IMR-90 (cell line): ENCODE data around the gene CTTN. TPM values are rescaled to one million over a fixed set of nuclear protein-coding genes. Genes with fewer than 3 reads are reported as not detected.
A peak's percentile ranks its signal among the peaks of the same experiment; 100 is the strongest.

Experiments
- ATAC-seq: fragments of 200-7000 bp; cut with Tn5 transposase; 2 replicates; pipeline ENCODE4 v1.9.1; 2020; ENCODE audit warnings: low read depth, mild to moderate bottlenecking, moderate library complexity
- BruUV-seq: library from RNA; stranded (reverse); fragments of 400-500 nt; replicated peaks from 2 replicates; lab custom pipeline; 2021; lab: Mats Ljungman, UMichigan
- CTCF ChIA-PET: fragments of 300-600 bp; formaldehyde crosslinking; extraction: SDS; loops from one replicate; lab custom pipeline; 2021; ENCODE audit warnings: antibody characterized with exemption; lab: Yijun Ruan, JAX
- POLR2A ChIA-PET: fragments of 300-600 bp; sonication (Branson Sonifier 250); formaldehyde crosslinking; loops from one replicate; lab custom pipeline; 2022; ENCODE audit warnings: antibody characterized with exemption; ENCODE audit not compliant: unreplicated experiment; lab: Charles Lee
- DNase-seq: peaks from one replicate; pipeline ENCODE4 v3.0.0; 2013
- H2AFZ ChIP-seq: replicated peaks from 2 replicates; pipeline ENCODE3; 2013; ENCODE audit warnings: low read length, mild to moderate bottlenecking; ENCODE audit not compliant: poor library complexity
- H2AK5ac ChIP-seq: 2 replicates; pipeline ENCODE4 v1.6.1; 2013; ENCODE audit warnings: low read depth, low read length, inconsistent platforms
- H2AK9ac ChIP-seq: replicated peaks from 2 replicates; pipeline ENCODE3; 2013; ENCODE audit warnings: mild to moderate bottlenecking, low read depth, low read length, moderate library complexity; ENCODE audit not compliant: poor library complexity
- H2BK120ac ChIP-seq: 2 replicates; pipeline ENCODE4 v1.6.1; 2013; ENCODE audit warnings: low read depth, low read length, inconsistent platforms
- H2BK15ac ChIP-seq: 3 replicates; pipeline ENCODE4 v1.6.1; 2013; ENCODE audit warnings: low read depth, low read length, inconsistent platforms
- H2BK20ac ChIP-seq: 2 replicates; pipeline ENCODE4 v1.6.1; 2013; ENCODE audit warnings: low read depth, mild to moderate bottlenecking, inconsistent platforms, low read length, moderate library complexity
- H2BK5ac ChIP-seq: 2 replicates; pipeline ENCODE4 v1.6.1; 2013; ENCODE audit warnings: mild to moderate bottlenecking, low read depth, low read length, inconsistent platforms; ENCODE audit not compliant: poor library complexity, severe bottlenecking
- H3K14ac ChIP-seq: replicated peaks from 2 replicates; pipeline ENCODE4 v1.6.1; 2013; ENCODE audit warnings: low read depth, low read length, inconsistent platforms
- H3K18ac ChIP-seq: 2 replicates; pipeline ENCODE4 v1.6.1; 2013; ENCODE audit warnings: low read depth, low read length, control low read depth
- H3K23ac ChIP-seq: 2 replicates; pipeline ENCODE4 v1.6.1; 2013; ENCODE audit warnings: low read depth, low read length, inconsistent platforms
- H3K27ac ChIP-seq: 2 replicates; pipeline ENCODE4 v1.5.1; 2013; ENCODE audit warnings: mild to moderate bottlenecking, control low read depth, low read length; ENCODE audit not compliant: insufficient read depth
- H3K27me3 ChIP-seq: 2 replicates; pipeline ENCODE4 v1.6.1; 2013; ENCODE audit warnings: low read length; ENCODE audit not compliant: control insufficient read depth, insufficient read depth
- H3K36me3 ChIP-seq: 2 replicates; pipeline ENCODE4 v1.6.1; 2013; ENCODE audit warnings: low read length, mixed read lengths; ENCODE audit not compliant: control insufficient read depth, insufficient read depth
- H3K4ac ChIP-seq: 2 replicates; pipeline ENCODE4 v1.6.1; 2013; ENCODE audit warnings: low read depth, low read length, inconsistent platforms
- H3K4me1 ChIP-seq: 2 replicates; pipeline ENCODE4 v1.6.1; 2013; ENCODE audit warnings: low read length, mixed read lengths; ENCODE audit not compliant: control insufficient read depth, insufficient read depth
- H3K4me2 ChIP-seq: 2 replicates; pipeline ENCODE4 v1.6.1; 2013; ENCODE audit warnings: low read depth, mild to moderate bottlenecking, control low read depth, low read length, moderate library complexity
- H3K4me3 ChIP-seq: 2 replicates; pipeline ENCODE4 v1.5.1; 2013; ENCODE audit warnings: low read depth, mild to moderate bottlenecking, control low read depth, low read length, moderate library complexity; ENCODE audit not compliant: insufficient read depth
- H3K56ac ChIP-seq: 2 replicates; pipeline ENCODE4 v1.6.1; 2013; ENCODE audit warnings: low read length, inconsistent platforms; ENCODE audit not compliant: insufficient read depth; ENCODE audit errors: extremely low read depth
- H3K79me1 ChIP-seq, 2 experiments: 2 replicates each; pipeline ENCODE4 v1.6.1; 2013; ENCODE audit warnings: low read length in 2 of 2, inconsistent platforms in 1 of 2, low read depth in 1 of 2
- H3K9ac ChIP-seq: 2 replicates; pipeline ENCODE4 v1.6.1; 2013; ENCODE audit warnings: low read depth, low read length, control low read depth
- H3K9me1 ChIP-seq: 2 replicates; pipeline ENCODE4 v1.6.1; 2013; ENCODE audit warnings: low read length, inconsistent platforms; ENCODE audit not compliant: insufficient read depth
- H3K9me3 ChIP-seq: 2 replicates; pipeline ENCODE4 v1.6.1; 2013; ENCODE audit warnings: low read length; ENCODE audit not compliant: control insufficient read depth, insufficient read depth
- H4K20me1 ChIP-seq: 2 replicates; pipeline ENCODE4 v1.6.1; 2013; ENCODE audit warnings: low read length, inconsistent platforms; ENCODE audit not compliant: insufficient read depth
- H4K5ac ChIP-seq: 2 replicates; pipeline ENCODE4 v1.6.1; 2013; ENCODE audit warnings: mild to moderate bottlenecking, low read depth, low read length, control low read depth
- H4K8ac ChIP-seq, 2 experiments: 2 replicates each; pipeline ENCODE4 v1.6.1; 2013; ENCODE audit warnings: low read depth in 2 of 2, low read length in 2 of 2, control low read depth in 1 of 2, inconsistent platforms in 1 of 2
- H4K91ac ChIP-seq: 2 replicates; pipeline ENCODE4 v1.6.1; 2013; ENCODE audit warnings: low read depth, low read length, inconsistent platforms; ENCODE audit not compliant: insufficient read depth
- BHLHE40 ChIP-seq: fragments of 150-350 bp; IDR thresholded peaks from 2 replicates; pipeline ENCODE4 v1.6.1; 2016; ENCODE audit warnings: mild to moderate bottlenecking, low read depth, low read length
- CEBPB ChIP-seq: IDR thresholded peaks from 2 replicates; pipeline ENCODE4 v1.6.1; 2012; ENCODE audit warnings: low read depth, low read length, improper control_type of control experiment
- CHD1 ChIP-seq: IDR thresholded peaks from 2 replicates; pipeline ENCODE4 v1.6.1; 2012; ENCODE audit warnings: low read depth, low read length, improper control_type of control experiment
- FOS ChIP-seq: fragments of 150-350 bp; IDR thresholded peaks from 2 replicates; pipeline ENCODE4 v1.6.1; 2016; ENCODE audit warnings: low read depth, low read length
- MAFK ChIP-seq: IDR thresholded peaks from 2 replicates; pipeline ENCODE4 v1.6.1; 2012; ENCODE audit warnings: low read depth, low read length, improper control_type of control experiment
- MAZ ChIP-seq: IDR thresholded peaks from 2 replicates; pipeline ENCODE4 v1.6.1; 2012; ENCODE audit warnings: low read depth, mild to moderate bottlenecking, low read length, improper control_type of control experiment, moderate library complexity, borderline replicate concordance
- MXI1 ChIP-seq: IDR thresholded peaks from 2 replicates; pipeline ENCODE4 v1.6.1; 2012; ENCODE audit warnings: low read depth, mild to moderate bottlenecking, low read length, moderate library complexity, borderline replicate concordance
- NFE2L2 ChIP-seq: fragments of 150-350 bp; IDR thresholded peaks from 2 replicates; pipeline ENCODE4 v1.6.1; 2016; ENCODE audit warnings: low read depth, mild to moderate bottlenecking, low read length
- POLR2A ChIP-seq: IDR thresholded peaks from 2 replicates; pipeline ENCODE4 v1.6.1; 2012; ENCODE audit warnings: mild to moderate bottlenecking, low read depth, low read length
- RAD21 ChIP-seq: IDR thresholded peaks from 2 replicates; pipeline ENCODE4 v1.6.1; 2012; ENCODE audit warnings: low read length, improper control_type of control experiment
- RCOR1 ChIP-seq: IDR thresholded peaks from 2 replicates; pipeline ENCODE4 v1.6.1; 2012; ENCODE audit warnings: mild to moderate bottlenecking, low read length, improper control_type of control experiment; ENCODE audit not compliant: insufficient replicate concordance
- RFX5 ChIP-seq: IDR thresholded peaks from 2 replicates; pipeline ENCODE4 v1.8.0; 2012; ENCODE audit warnings: low read depth, mild to moderate bottlenecking, low read length, moderate library complexity
- SMC3 ChIP-seq: fragments of 150-350 bp; IDR thresholded peaks from 2 replicates; pipeline ENCODE4 v1.6.1; 2016; ENCODE audit warnings: low read depth, mild to moderate bottlenecking, antibody characterized with exemption, low read length, moderate library complexity
- WGBS, 2 experiments: methylation state at CpG; one replicate each; pipeline versions ENCODE4 v1.1.5 to v1.1.7; 2013; ENCODE audit warnings: missing lambda C conversion rate in 2 of 2; ENCODE audit not compliant: insufficient read length in 1 of 2; ENCODE audit errors: extremely low coverage in 2 of 2; 5-methylcytosine and 5-hydroxymethylcytosine counted together
- dilution Hi-C: fragments of 300-500 bp; cut with HindIII; formaldehyde crosslinking; loops from one replicate; pipeline ENCODE4 v1.14.3; 2018; ENCODE audit warnings: low sequenced_read_pairs; ENCODE audit not compliant: unreplicated experiment
- in situ Hi-C: fragments of 300-500 bp; cut with MboI; formaldehyde crosslinking; loops from 3 replicates; pipeline ENCODE4 v1.14.3; 2019; ENCODE audit warnings: low sequenced_read_pairs, inconsistent platforms, mixed read lengths
- intact Hi-C: fragments of 100-400 bp; cut with micrococcal nuclease; formaldehyde crosslinking; loops from 2 replicates; pipeline ENCODE4 v1.10.0; 2022
- polyA plus RNA-seq, 3 experiments: library from polyadenylated mRNA; depleted of rRNA; stranded (reverse); fragments of >200 nt; gene quantifications; 2 replicates each; pipeline ENCODE4 v1.2.3, GENCODE V29; 2012; ENCODE audit warnings: low replicate concordance in 1 of 3
- total RNA-seq: library from RNA; depleted of rRNA; stranded (reverse); fragments of >200 nt; gene quantifications from 2 replicates; pipeline ENCODE4 v1.2.3, GENCODE V29; 2012
- TF ChIP-seq, protein P1 (sequence below): conservative IDR thresholded peaks from 2 replicates; pipeline ENCODE4 v1.5.1; 2012; ENCODE audit warnings: mild to moderate bottlenecking, low read depth, low read length, improper control_type of control experiment
- TF ChIP-seq, protein P2 (sequence below): fragments of 150-350 bp; IDR thresholded peaks from 2 replicates; pipeline ENCODE4 v1.6.1; 2016; ENCODE audit warnings: low read depth, mild to moderate bottlenecking, low read length, moderate library complexity, borderline replicate concordance
- TF ChIP-seq, protein P3 (sequence below): fragments of 150-350 bp; IDR thresholded peaks from 2 replicates; pipeline ENCODE4 v1.6.1; 2017; ENCODE audit warnings: mild to moderate bottlenecking, antibody characterized with exemption, low read length, low read depth

CTTN gene
- total and polyA plus RNA-seq, 2 of the 4 experiments (the other 2 are of a cell fraction), result 287 to 296 TPM

DNA sequence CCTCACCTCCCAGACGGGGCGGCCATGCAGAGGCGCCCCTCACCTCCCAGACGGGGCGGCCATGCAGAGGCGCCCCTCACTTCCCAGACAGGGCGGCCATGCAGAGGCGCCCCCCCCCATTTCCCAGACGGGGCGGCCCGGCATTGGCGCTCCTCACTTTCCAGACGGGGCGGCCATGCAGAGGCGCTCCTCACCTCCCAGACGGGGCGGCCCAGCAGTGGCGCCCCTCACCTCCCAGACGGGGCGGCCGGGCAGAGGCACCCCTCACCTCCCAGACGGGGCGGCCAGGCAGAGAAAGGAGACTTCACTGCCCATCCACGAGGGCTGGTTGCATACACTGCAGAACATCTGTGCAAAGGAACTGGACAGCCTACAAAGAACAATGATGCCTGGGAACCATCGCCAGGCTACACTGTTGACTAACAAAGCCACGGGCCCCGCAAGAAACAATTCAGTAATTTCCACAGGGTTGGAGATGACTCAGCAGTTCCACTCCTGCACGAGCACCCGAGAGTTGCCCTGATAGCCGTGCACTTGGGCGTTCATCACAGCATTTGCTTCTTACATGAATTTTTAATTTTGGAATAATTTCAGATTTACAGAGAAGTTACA lies 58.7 kb downstream of the CTTN start:
- dilution Hi-C loops (no loop called here), in situ Hi-C loops (no loop called here)

More for the DNA sequence above, 58.7 kb downstream of the CTTN start:
- Histone ChIP-seq H4K5ac (no peak overlapping the region), H3K9me3 (no peaks in the 10 kb centered on the region), H4K91ac (no peak overlapping the region), H3K27me3 (peaks cover 23% of the 10 kb centered on the region), H3K36me3 (no peaks in the 10 kb centered on the region), H2AK5ac (no peak overlapping the region), H2AFZ (no peak overlapping the region), H3K14ac (no peak overlapping the region), H4K20me1 (no peaks in the 10 kb centered on the region), H3K9ac (no peak overlapping the region), H2BK20ac (no peak overlapping the region), H3K4me3 (no peak overlapping the region), H3K4me2 (no peak overlapping the region), H3K4me1 (no peaks in the 10 kb centered on the region), H2BK120ac (no peak overlapping the region), H3K4ac (no peak overlapping the region), H2BK5ac (no peak overlapping the region), H3K9me1 (no peaks in the 10 kb centered on the region), H4K8ac (no peak overlapping the region), H3K79me1 (no peaks in the 10 kb centered on the region), H3K56ac (no peak overlapping the region), H3K27ac (no peak overlapping the region), H3K18ac (no peak overlapping the region), H2AK9ac (no peak overlapping the region), H2BK15ac (no peak overlapping the region), H3K23ac (no peak overlapping the region)
- BruUV-seq, result no TSS peak
- ChIA-PET CTCF (no interaction called here), POLR2A (no interaction called here)
- no peak for TF ChIP-seq CEBPB
- TF ChIP-seq MAFK, result peak; percentile 65
- TF ChIP-seq, protein P1, sequence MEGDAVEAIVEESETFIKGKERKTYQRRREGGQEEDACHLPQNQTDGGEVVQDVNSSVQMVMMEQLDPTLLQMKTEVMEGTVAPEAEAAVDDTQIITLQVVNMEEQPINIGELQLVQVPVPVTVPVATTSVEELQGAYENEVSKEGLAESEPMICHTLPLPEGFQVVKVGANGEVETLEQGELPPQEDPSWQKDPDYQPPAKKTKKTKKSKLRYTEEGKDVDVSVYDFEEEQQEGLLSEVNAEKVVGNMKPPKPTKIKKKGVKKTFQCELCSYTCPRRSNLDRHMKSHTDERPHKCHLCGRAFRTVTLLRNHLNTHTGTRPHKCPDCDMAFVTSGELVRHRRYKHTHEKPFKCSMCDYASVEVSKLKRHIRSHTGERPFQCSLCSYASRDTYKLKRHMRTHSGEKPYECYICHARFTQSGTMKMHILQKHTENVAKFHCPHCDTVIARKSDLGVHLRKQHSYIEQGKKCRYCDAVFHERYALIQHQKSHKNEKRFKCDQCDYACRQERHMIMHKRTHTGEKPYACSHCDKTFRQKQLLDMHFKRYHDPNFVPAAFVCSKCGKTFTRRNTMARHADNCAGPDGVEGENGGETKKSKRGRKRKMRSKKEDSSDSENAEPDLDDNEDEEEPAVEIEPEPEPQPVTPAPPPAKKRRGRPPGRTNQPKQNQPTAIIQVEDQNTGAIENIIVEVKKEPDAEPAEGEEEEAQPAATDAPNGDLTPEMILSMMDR, result no peak
- no peak for TF ChIP-seq RAD21
- TF ChIP-seq BHLHE40, result peak; percentile 55; the same call in 1 of the 2 replicates
- TF ChIP-seq RCOR1, result no peak
- no peak for TF ChIP-seq FOS
- TF ChIP-seq MAZ, result no peak
- TF ChIP-seq, protein P2, sequence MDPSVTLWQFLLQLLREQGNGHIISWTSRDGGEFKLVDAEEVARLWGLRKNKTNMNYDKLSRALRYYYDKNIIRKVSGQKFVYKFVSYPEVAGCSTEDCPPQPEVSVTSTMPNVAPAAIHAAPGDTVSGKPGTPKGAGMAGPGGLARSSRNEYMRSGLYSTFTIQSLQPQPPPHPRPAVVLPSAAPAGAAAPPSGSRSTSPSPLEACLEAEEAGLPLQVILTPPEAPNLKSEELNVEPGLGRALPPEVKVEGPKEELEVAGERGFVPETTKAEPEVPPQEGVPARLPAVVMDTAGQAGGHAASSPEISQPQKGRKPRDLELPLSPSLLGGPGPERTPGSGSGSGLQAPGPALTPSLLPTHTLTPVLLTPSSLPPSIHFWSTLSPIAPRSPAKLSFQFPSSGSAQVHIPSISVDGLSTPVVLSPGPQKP, result no peak
- no peak for TF ChIP-seq SMC3
- no peak for TF ChIP-seq MXI1
- TF ChIP-seq, protein P3, sequence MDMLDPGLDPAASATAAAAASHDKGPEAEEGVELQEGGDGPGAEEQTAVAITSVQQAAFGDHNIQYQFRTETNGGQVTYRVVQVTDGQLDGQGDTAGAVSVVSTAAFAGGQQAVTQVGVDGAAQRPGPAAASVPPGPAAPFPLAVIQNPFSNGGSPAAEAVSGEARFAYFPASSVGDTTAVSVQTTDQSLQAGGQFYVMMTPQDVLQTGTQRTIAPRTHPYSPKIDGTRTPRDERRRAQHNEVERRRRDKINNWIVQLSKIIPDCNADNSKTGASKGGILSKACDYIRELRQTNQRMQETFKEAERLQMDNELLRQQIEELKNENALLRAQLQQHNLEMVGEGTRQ, result no peak
- no peak for TF ChIP-seq RFX5
- no peak for TF ChIP-seq POLR2A
- TF ChIP-seq CHD1, result no peak
- TF ChIP-seq NFE2L2, result peak; percentile 94
- WGBS, 2 experiments, result 71% methylated on average over 4 of the region's 31 CpGs; no CpG with 5 or more reads in 1 of the 2 experiments
- intact Hi-C loops, result no loop called here
- ATAC-seq (no peak), DNase-seq (peak; percentile 31)
